Measurements from ENCODE around the gene VPS13D. TPM values are rescaled to one million over a fixed set of nuclear protein-coding genes. Genes with fewer than 3 reads are reported as not detected.

The VPS13D gene
- total and polyA plus RNA-seq, 2 donors (not counting 3 experiments of a cell fraction or from before 2014, with no cell fraction given), result 13.6 to 48.5 TPM

DNA sequence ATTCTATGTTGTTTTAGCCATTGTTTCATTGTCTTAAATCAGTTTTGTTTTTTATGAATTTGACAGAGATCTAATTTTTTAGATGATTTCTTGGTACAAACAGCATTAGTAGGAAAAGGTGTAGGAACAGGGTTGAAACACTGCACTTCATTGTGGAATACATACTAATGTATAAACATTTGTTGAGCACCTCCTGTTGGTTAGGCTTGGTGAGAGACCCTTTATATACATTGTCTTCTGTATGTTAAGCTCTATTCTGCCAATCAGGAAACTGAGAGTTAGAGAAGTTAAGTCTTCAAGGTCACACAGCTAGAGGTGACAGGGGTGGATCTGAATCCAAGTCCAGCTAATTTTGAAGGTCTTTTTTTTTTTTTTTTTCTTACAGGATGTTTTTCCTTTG is 192.7 kb downstream of the VPS13D start:
- Histone ChIP-seq H3K4me3 (replicated peaks in 1 of 3; ENCODE audit: insufficient read depth in 1 of 3, low read depth in 1 of 3, low read length in 3 of 3) (no peak overlapping the region), H3K79me2 (ENCODE audit: control insufficient read depth, insufficient read depth, low read length) (no peaks in the 10 kb centered on the region), H2AFZ (ENCODE audit: low read depth, low read length) (no peak overlapping the region), H3K9ac (replicated peaks; ENCODE audit: extremely low read depth, insufficient read depth, low read length) (no peak overlapping the region), H4K20me1 (replicated peaks; ENCODE audit: control insufficient read depth, extremely low read depth, insufficient read depth, low read length) (no peaks in the 10 kb centered on the region), H3K4me1 (ENCODE audit: control insufficient read depth, extremely low read depth, insufficient read depth, low read length) (peaks cover 17% of the 10 kb centered on the region), H3K27me3 (ENCODE audit: control insufficient read depth in 2 of 2, insufficient read depth in 2 of 2, low read length in 2 of 2) (no peaks in the 10 kb centered on the region), H3K36me3 (ENCODE audit: control insufficient read depth in 2 of 2, extremely low read depth in 1 of 2, insufficient read depth in 2 of 2, low read length in 2 of 2) (peaks cover 0 to 2% of the 10 kb centered on the region in 2 experiments), H3K4me2 (ENCODE audit: insufficient read depth, low read length) (no peak overlapping the region), H3K9me1 (replicated peaks; ENCODE audit: control insufficient read depth, extremely low read depth, insufficient read depth, low read length) (no peaks in the 10 kb centered on the region), H3K27ac (ENCODE audit: insufficient read depth, low read depth, low read length) (no peak overlapping the region), H3K9me3 (replicated peaks; ENCODE audit: control insufficient read depth, insufficient read depth, low read length) (no peaks in the 10 kb centered on the region)
- FAIRE-seq (peak; percentile 42), DNase-seq (ENCODE audit: low read depth, low spot score) (peak; percentile 44)
- TF ChIP-seq POLR2AphosphoS5 (IDR thresholded peaks at IDR 0.05; ENCODE audit: insufficient read depth, low read depth, low read length) (no peak), GATA2 (IDR thresholded peaks at IDR 0.05; ENCODE audit: insufficient read depth, insufficient read length, low read depth, low read length) (no peak), EZH2 (IDR thresholded peaks at IDR 0.05; ENCODE audit: borderline replicate concordance, low read depth, low read length, severe bottlenecking) (no peak), POLR2A (IDR thresholded peaks at IDR 0.05; ENCODE audit: low read depth, low read length) (no peak), MYC (IDR thresholded peaks at IDR 0.05; ENCODE audit: low read depth, low read length) (no peak), JUN (IDR thresholded peaks at IDR 0.05; ENCODE audit: borderline replicate concordance, insufficient read depth, insufficient read length, low read depth) (no peak), FOS (IDR thresholded peaks at IDR 0.05; ENCODE audit: borderline replicate concordance, insufficient read depth, low read length) (no peak)
- TF ChIP-seq, protein P1, sequence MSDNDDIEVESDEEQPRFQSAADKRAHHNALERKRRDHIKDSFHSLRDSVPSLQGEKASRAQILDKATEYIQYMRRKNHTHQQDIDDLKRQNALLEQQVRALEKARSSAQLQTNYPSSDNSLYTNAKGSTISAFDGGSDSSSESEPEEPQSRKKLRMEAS (IDR thresholded peaks at IDR 0.05; ENCODE audit: insufficient read depth, insufficient read length), result no peak
- TF ChIP-seq, protein P2, sequence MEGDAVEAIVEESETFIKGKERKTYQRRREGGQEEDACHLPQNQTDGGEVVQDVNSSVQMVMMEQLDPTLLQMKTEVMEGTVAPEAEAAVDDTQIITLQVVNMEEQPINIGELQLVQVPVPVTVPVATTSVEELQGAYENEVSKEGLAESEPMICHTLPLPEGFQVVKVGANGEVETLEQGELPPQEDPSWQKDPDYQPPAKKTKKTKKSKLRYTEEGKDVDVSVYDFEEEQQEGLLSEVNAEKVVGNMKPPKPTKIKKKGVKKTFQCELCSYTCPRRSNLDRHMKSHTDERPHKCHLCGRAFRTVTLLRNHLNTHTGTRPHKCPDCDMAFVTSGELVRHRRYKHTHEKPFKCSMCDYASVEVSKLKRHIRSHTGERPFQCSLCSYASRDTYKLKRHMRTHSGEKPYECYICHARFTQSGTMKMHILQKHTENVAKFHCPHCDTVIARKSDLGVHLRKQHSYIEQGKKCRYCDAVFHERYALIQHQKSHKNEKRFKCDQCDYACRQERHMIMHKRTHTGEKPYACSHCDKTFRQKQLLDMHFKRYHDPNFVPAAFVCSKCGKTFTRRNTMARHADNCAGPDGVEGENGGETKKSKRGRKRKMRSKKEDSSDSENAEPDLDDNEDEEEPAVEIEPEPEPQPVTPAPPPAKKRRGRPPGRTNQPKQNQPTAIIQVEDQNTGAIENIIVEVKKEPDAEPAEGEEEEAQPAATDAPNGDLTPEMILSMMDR (IDR thresholded peaks at IDR 0.05; ENCODE audit: extremely low read depth in 1 of 2, insufficient read depth in 1 of 2, low read depth in 1 of 2, low read length in 2 of 2), result no peak
- ChIA-PET CTCF (interaction anchor here (0.9 to 3.5 kb wide), 9 partner anchors 8 to 197 kb away, joined by 3 to 21 read pairs (median 4); no protein-coding TSS in a partner anchor), POLR2A (no interaction called here)
- intact Hi-C loops (cut with micrococcal nuclease) (no loop called here), dilution Hi-C loops (cut with MboI; ENCODE audit: extremely low pct_ligation_motif_present, low sequenced_read_pairs) (no loop called here)
- no TSS peak for BruUV-seq (replicated peaks)

All from endothelial cell of umbilical vein (primary cell).